GM06990 (cell line): ENCODE measurements around the gene COL4A6.
A peak's percentile ranks its signal among the peaks of the same experiment; 100 is the strongest.

ENCODE experiments used
- DNase-seq: peaks from one replicate; pipeline ENCODE4 v3.0.0-alpha.2; 2011; ENCODE audit not compliant: insufficient read length; ENCODE audit errors: extremely low read depth
- H3K27me3 ChIP-seq: replicated peaks from 2 replicates; pipeline ENCODE4 v1.6.0; 2011; ENCODE audit warnings: low read length; ENCODE audit not compliant: control insufficient read depth, insufficient read depth
- H3K36me3 ChIP-seq: 2 replicates; pipeline ENCODE4 v1.5.1; 2011; ENCODE audit warnings: low read length; ENCODE audit not compliant: control insufficient read depth, insufficient read depth
- H3K4me3 ChIP-seq: replicated peaks from 2 replicates; pipeline ENCODE4 v1.5.1; 2011; ENCODE audit warnings: low read depth, mild to moderate bottlenecking, control low read depth, low read length
- TF ChIP-seq, protein P1 (sequence below): IDR thresholded peaks from 2 replicates; pipeline ENCODE4 v1.5.1; 2011; ENCODE audit warnings: low read length, control low read depth, mild to moderate bottlenecking, inconsistent platforms; ENCODE audit not compliant: insufficient read depth, poor library complexity, severe bottlenecking

COL4A6 gene

DNA sequence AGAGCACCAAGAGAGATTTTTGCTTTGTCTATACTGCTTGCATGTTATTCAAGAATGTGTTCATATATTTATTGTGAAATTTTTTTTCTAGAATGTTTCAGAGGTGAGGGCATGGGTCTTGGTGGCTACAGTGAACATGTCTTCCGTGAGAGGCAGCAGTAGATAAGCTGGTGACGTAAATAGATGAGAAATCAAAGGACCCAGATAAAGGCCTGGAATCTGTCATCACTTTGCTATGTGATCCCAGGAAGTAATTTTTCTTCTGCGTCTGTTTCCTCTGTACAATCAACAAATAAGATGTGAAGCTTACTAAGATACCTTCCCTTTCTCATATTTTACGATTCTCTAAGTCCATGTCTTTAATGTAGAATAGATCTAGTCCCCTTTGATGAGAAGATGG is 129.1 kb downstream of the COL4A6 start:
- Histone ChIP-seq H3K27me3 (no peaks in the 10 kb centered on the region; the same call in 1 of the 2 replicates), H3K4me3 (no peak overlapping the region), H3K36me3 (no peaks in the 10 kb centered on the region)
- TF ChIP-seq, protein P1, sequence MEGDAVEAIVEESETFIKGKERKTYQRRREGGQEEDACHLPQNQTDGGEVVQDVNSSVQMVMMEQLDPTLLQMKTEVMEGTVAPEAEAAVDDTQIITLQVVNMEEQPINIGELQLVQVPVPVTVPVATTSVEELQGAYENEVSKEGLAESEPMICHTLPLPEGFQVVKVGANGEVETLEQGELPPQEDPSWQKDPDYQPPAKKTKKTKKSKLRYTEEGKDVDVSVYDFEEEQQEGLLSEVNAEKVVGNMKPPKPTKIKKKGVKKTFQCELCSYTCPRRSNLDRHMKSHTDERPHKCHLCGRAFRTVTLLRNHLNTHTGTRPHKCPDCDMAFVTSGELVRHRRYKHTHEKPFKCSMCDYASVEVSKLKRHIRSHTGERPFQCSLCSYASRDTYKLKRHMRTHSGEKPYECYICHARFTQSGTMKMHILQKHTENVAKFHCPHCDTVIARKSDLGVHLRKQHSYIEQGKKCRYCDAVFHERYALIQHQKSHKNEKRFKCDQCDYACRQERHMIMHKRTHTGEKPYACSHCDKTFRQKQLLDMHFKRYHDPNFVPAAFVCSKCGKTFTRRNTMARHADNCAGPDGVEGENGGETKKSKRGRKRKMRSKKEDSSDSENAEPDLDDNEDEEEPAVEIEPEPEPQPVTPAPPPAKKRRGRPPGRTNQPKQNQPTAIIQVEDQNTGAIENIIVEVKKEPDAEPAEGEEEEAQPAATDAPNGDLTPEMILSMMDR: no peak
- no peak for DNase-seq

DNA sequence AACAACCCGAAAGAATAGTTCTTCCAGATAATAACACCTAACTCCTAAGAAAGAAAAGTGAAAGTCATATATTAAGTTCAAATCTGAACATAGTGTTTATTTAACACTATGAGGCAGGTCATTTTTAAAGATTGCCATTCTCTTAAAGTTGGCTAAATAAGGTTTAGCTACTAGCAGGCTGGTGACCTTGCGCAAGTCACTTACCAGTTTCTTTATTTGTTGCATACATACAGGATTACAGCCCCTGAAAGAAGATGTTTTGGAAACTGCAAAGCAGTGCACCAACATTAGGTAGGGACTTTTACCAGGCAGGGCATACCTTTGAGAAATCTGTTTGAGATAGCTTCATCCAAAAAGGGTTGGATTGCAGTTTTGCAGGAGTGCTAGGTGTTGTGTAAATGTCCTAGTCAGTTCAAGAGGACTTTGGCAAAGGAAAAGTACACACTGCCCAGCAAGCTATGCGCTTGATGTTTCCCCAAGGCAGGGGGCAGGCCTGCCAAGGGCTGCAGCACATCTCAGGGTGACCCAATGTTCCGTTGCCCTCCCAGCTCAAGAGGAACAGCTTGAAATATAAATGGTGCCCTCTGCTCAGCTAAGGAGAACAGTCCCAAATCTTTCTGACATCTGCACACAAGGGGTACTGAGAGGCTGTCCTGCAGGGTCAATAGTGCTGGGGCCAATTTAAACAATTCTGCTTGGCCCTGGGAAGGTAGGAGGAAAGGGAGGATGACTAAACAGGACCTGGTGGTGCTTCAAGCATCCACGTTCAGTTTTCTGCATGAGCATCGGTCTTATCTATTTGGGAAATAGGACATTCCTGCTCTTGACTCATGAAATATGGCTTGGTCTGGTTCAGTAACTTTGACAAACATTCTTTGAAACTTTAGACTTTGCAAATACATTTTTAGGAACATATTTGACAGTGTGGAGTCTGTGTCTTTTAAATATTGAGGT is 130.8 kb downstream of the COL4A6 start:
- Histone ChIP-seq H3K36me3 (no peaks in the 10 kb centered on the region), H3K4me3 (no peak overlapping the region), H3K27me3 (no peaks in the 10 kb centered on the region; the same call in 1 of the 2 replicates)
- no peak for DNase-seq
- TF ChIP-seq, protein P1: no peak

DNA sequence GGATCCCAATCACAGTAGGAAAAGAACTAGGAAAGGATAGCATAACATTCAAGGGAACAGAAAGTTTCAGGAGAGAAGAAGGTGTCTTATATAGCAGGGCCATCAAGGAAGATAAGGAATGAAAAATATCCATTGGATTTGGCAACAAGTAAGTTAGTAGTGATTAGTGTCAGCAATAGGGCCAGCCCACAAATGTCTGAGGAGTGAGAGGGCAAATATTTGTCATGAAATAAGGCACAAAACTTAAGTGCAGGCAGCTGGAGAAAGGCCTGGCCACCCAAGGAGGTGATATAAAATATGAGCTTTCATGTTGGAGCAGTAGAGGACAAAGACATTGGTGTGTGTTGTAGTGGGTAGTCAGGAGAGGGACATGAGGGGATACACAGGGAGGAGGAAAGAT is 132.1 kb downstream of the COL4A6 start:
- Histone ChIP-seq H3K36me3 (no peaks in the 10 kb centered on the region), H3K4me3 (no peak overlapping the region), H3K27me3 (no peaks in the 10 kb centered on the region; the same call in 1 of the 2 replicates)
- TF ChIP-seq, protein P1: no peak
- DNase-seq: no peak

DNA sequence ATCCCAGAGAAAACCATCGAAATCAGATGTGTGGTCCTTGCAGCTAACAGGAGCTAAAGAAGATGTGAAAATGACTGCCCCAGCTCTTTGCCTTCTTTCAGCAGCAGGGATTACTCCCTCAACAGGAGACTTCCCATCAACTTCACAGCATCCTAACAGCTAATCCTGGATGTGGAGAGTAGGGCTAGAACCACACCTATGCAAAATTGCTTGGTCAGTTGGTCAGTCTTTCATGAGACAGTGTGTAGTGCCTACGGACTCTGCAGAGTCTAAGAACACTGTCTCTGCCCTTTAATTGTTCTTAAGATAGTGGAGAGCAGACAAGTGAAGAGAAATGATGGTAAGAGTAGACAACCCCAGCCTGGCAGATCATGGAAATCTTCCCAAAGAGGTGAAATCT is 133.5 kb downstream of the COL4A6 start:
- DNase-seq: no peak
- H3K4me3 ChIP-seq: no peak overlapping the region
- no peaks in the 10 kb centered on the region for H3K36me3 ChIP-seq
- H3K27me3 ChIP-seq: no peaks in the 10 kb centered on the region; the same call in 1 of the 2 replicates
- TF ChIP-seq, protein P1: no peak

DNA sequence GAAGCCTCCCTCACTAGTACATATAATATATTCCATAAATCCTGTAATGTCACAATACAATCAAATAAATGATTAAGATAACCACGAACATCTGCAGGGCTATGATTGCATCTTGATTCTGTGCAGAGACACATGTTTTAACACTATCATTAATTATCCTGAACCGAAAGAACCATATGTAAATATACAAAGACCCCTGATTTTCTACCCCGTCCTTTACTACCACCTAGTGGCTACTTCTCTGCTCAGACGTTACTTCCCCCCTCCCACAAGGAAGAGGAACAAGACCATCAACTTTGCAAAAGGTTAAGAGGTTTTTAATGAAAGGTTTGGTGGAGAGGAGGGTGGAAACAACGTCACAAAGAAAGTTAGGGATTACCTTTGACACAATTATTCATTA is 134.0 kb downstream of the COL4A6 start:
- DNase-seq: no peak
- Histone ChIP-seq H3K36me3 (no peaks in the 10 kb centered on the region), H3K27me3 (no peaks in the 10 kb centered on the region; the same call in 1 of the 2 replicates), H3K4me3 (no peak overlapping the region)
- TF ChIP-seq, protein P1: peak; percentile 42

DNA sequence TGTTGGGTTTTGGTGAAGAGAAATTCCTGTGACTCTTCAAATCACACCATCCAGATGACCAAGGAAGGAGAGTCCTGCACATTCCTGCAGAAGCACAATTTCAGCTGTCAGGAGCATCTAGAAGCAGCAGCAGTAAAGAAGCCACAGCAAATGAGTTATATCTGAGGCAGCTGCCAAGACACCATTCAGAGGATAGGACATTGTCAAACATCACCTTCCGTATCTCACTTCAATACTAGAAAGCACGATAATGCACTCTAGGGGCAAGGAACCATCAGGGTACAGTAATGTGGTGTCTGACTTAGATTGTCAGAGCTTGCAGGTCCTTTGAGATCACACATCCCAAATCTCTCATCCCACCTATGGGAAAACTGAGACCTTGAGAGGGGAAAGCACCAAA is 134.5 kb downstream of the COL4A6 start:
- Histone ChIP-seq H3K27me3 (no peaks in the 10 kb centered on the region; the same call in 1 of the 2 replicates), H3K36me3 (no peaks in the 10 kb centered on the region), H3K4me3 (no peak overlapping the region)
- TF ChIP-seq, protein P1: no peak
- DNase-seq: no peak
